Nucleus accumbens (tissue), 56 donors: ENCODE measurements around the gene SNAP23.

Experiments used
- DNase-seq, 56 donors: peaks; one replicate each; lab custom pipeline; 2025; lab: John Stamatoyannopoulos, UW

Gene SNAP23

DNA sequence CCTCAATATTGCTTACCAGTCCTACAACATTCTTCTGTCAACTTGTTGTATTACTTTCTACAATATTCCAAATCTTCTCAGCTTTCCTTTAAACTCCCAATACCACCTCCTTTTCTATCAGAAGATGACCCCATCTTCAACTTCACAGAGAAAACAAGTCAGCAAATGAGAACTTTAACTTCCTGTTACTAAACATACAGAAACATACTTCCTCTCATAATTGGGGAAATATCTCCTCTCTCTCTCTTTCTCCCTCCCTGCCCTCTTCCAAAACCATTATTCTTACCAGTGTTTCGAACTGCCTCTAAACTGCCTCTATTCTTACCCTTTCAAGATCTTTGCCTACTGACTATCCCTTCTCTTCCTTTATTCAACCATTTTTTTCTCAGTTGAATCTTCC lies 1.8 kb upstream of the SNAP23 start:
- no peak for DNase-seq

DNA sequence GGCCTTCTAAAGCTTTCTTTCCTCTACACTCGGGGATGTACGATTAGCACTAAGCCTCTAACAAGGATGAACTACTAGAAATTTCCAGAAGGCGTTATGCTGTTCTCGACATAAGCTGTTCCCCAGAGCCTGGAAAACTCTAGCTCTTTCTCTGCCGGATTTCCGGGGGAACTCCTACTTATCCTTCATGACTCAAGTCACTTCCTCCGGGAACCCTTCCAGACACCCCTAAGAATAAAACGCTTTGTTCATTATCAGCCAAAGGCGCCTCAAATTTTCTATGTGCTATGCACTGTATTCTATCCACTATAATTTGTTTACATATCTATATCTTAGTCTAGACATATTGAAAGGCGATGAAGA lies 455 bp upstream of the SNAP23 start:
- peak in 50 of 56 donors; percentile 7 to 80 (median 52) for DNase-seq

DNA sequence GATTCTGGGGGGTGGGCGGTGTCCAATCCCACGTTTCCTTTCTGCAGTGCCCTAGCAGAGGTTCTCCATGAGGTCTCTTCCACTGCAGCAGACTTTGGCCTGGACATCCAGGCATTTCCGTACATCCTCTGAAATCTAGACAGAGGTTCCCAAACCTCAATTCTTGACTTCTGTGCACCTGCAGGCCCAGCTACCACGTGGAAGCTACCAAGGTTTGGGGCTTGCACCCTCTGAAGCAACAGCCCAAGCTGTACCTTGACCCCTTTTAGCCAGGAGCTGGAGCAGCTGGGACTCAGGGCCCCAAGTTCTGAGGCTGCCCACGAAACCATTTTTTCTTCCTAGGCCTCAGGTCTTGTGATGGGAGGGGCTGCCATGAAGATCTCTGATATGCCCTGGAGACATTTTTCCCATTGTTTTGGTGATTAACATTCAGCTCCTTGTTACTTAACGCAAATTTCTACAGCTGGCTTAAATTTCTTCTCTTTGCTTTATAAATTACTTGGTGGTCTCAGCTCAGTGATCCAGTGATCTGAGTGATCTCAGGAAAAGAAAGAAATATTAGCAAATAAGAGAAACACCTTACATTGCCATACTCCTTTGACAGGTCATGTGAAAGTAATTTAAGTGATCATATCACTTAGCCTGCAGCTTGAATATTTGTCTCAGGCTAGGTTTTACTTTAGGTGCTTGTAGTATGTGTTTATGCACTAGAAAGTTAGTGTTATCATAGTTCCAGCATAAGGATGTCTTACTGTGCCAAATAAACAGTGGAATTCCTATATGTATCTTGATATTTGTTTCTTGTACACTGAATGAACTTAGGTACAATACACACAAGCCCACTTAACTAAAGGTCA lies 3.0 kb downstream of the SNAP23 start:
- DNase-seq: no peak

DNA sequence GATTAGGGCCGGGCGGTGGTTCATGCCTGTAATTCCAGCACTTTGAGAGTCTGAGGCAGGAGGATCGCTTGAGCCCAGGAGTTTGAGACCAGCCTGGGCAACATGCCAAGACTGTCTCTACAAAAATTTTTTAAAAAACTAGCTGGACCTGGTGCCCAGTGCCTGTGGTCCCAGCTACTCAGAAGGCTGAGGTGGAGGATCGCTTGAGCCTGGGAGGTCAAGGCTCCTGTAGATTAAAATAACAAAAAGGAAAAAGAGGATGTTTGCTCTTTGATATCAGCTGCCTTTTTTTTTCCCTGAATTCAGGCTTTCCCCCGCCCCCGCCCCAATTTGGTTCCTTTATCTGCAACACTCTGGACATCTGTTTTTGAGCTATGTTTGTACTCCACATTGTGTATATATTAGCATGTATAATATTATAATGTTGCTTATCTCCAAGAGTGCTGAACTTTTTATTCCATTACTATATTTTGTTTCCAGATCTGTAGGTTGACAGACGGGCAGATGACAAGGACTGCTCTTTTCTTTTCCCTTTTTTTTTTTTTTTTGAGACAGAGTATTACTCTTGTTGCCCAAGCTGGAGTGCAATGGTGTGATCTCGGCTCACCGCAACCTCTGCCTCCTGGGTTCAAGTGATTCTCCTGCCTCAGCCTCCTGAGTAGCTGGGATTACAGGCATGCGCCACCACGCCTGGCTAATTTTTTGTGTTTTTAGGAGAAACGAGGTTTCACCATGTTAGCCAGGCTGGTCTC lies 4.6 kb downstream of the SNAP23 start:
- no peak for DNase-seq

DNA sequence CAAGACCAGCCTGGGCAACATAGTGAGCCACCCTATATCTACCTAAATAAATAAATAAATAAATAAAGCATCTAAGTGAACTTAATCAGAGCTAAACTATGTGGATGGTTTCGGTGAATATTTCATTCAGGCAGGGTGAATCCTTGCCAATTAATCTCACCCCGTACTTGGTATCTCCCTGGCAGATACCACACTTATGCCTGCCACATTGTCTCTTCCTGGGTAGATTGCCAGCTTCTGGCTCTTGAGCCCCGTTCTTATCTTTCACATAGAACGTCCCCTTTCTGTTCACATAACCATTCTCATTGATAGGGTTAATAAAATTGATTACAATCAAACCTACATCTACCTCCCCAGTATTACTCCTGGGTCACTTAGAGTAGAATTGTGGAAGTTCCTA lies 7.0 kb downstream of the SNAP23 start:
- DNase-seq: no peak

DNA sequence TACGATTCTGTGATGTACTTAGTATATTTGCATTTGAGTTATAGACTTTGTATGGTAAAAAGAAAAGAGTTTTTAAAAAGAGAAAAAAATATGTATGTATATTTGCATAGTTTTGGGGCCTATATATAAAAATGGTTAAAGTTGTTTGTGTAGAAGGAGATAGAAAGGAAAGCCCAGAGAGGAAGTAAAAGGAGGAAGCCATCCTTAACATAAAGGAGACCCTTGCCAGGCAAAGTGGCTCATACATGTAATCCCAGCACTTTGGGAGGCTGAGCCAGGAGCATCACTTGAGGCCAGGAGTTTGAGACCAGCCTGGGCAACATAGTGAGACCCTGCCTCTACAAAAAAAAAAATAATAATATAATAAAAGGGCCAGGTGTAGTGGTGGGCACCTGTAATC lies 8.4 kb downstream of the SNAP23 start:
- no peak for DNase-seq

DNA sequence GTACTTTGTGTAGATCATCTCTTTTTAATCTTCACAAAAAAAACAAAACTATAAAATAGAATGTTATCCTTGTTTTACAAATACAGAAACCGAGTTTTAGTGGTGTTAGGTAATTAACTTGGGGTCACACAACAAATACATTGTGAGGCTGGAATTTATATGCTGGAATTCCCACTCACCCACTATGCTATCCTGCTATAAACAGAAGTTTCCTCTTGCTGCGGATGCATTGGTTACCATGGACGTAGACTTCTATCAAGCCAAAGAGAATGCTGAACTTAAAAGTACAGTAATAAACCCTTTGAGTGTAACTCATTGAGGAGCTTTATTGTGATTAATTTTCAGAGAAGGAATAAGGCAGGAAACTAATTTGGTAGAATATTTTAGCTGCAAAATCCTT lies 9.2 kb downstream of the SNAP23 start:
- DNase-seq: no peak

DNA sequence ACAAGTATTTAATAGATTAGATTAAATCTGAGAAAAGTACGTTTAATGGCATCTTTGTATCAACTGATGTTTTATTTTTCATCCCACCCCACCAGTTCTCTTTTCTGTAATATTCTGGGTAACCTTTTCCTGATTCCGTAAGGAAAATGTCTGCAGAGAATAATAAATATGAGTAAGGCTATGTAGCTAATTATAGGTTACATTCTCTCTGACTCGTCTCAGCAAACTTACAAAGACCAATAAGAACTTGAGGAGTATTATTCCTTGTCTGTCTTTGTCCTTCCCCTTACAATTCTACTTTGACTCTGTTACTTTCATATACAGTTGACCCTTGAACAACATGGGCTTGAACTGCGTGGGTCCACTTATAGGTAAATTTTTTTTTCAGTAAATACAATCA lies 12.1 kb downstream of the SNAP23 start:
- DNase-seq: no peak

DNA sequence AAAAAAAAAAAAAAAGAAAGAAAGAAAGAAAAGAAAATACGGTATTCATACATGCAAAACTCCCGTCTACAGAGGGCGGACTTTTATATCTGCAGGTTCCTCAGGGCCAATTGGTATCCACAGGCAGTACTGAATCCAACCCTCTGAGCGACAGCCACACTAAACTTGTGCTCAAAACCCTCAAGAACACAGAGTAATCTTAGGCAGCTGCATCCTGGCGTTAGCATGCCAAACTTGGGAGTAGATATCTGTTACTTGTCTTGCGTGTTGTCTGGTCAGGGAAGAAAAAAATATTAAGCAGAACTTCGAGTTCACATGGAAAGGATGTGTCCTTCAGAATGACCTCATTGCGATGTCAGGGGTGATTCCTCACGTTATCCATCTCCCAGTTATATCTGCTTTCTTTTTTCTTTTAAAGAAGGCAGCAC lies 12.8 kb downstream of the SNAP23 start:
- DNase-seq: no peak

DNA sequence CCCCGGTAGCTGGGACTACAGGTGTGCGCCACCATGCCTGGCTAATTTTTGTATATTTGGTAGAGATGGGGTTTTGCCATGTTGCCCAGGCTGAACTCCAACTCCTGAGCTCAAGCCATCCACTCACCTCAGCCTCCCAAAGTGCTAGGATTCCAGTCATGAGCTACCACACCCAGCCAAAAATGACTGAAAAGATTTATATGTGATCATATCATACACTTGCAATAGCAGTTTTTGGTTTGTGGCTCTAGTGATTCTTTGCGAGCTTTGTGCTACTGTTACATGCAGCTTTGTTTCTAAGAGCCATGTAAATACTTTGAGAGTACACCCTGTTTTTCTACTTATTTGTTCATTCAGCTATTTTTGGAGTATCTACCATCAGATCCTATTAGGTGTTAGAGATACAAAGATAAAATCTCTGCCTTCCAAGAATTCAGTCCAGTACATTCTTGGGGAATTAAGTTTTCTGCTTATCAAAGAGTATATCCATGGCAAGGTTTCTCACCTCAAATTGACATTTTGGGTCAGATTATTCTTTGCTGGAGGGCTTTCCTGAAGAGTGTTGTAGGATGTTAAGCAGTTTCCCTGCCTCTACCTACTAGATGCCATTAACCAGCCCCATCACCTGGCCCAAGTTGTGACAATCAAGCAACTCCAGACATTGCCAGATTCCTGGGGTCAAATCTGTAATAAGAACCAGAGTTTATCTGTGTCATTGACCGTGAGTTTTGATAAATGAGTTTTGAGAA lies 15.0 kb downstream of the SNAP23 start:
- DNase-seq: no peak

DNA sequence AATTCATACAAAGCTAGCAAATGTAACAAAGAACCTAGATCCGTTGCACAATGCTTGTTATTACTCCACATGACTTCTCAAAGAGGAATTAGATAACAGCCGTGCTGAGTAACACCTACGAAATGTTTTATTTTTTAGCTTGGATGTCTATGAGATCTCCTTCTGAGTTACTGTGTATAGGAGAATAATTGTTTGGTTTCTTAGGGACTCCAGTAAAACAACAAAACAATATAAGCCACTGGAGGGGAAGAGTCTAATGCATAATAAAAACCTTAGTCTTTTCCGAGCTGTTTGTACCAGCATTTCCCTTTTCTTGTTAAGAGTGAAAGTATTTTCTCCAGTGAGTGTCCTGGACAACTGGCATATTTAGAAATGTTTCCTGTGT lies 15.6 kb downstream of the SNAP23 start:
- no peak for DNase-seq

DNA sequence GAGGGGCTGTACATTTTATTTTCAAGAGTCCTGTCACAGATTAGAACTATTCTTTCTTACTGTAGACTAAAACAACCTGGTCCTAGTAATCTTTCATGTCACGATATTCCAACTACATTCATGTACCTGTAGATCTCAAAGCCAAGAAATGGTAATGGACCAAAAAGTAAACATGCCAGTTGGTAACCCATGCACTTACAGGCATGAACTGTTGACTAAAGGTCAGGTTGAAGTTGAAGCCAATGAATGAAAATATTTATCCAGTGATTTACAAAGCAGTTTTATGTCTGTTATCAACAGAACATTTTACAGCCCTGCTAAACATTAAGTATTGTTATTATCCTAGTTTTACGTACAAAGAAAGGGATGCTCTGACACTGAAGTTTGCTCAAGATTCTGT lies 27.9 kb downstream of the SNAP23 start:
- no peak for DNase-seq

DNA sequence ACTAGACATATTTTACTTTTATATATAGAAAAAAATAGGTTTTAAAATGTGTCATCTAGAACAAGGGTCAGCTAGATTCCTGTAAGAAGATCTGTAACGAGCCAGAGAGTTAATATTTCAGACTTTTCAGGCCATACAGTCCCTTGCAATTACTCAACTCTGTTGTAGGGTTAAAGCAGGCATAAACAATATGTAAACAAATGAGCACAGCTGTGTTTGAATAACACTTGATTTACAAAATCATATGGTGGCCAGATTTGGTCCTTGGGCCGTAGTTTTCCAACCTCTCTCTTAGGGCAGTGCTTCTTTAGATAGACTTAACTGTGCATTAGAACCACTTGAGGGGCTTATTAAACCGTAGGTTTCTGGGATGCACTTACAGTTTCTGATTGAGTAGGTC lies 33.5 kb downstream of the SNAP23 start:
- no peak for DNase-seq

DNA sequence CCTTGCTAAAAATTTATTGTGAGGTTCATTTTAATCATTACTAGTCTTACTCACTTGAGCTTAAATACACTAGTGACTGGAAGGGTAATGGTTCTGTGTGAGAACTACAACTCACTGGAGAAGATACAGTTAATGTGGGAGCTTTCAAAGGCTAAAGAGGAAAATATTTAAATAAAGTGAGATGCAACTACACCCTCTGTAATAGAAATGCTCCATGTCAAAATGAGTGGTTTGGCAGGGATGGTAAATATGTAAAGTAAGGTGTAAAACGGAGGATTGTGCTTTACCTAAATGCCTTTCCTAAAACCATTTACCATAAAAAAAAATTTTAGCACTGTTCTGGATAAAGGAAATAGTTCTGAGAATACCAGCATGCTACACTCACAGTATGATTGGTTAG lies 37.8 kb downstream of the SNAP23 start:
- no peak for DNase-seq

DNA sequence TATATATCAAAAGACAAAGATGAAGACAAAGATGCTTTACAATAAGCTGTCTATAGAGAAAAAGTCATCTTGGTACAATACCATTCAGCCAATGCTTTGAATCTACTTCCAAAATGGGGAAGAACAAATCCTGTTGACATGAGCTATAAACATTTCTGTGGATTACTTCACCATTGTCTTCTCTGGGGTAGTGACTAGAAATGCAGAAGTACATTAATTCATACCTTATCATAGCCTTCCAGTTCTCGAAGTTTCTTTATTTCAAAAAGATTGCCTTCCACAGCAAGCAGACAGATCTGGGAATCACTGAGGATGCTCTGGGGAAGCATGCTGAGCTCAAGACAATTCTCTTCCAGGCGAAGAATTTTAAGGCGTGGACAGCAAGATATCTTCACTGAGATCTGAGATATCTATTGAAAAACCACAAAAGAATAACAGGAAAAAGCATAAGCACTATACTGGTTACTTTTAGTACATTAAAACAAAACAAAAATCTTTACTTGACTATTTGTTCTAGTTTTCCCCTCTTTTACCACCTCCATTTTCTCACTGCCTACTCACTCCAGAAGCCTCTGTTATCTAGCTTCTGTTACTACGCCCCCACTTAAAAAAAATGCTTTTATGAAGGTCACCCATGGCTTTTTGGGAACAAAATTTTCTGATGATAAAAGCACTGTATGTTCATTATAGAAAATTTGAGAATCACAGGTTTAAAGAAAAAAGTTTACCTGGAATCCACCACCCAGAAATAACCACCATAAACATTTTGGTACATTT lies 49.6 kb downstream of the SNAP23 start:
- no peak for DNase-seq

DNA sequence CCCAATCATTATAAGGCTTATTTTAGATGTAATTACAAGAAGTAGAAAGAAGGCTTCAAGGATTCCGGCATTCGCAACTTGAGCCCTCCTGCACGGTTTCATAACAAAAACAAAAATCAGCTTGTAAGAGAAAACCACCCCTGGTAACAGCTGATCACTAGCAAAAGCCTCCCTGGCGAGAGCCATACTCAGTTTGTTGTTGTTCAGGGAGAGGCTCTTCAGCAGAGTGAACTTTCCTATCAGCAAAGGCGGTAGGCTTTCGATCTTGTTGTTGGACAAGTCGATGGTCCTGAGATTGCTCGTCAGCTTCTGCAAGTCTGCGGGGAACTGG lies 52.4 kb downstream of the SNAP23 start:
- DNase-seq: peak in 1 of 56 donors; percentile 26

DNA sequence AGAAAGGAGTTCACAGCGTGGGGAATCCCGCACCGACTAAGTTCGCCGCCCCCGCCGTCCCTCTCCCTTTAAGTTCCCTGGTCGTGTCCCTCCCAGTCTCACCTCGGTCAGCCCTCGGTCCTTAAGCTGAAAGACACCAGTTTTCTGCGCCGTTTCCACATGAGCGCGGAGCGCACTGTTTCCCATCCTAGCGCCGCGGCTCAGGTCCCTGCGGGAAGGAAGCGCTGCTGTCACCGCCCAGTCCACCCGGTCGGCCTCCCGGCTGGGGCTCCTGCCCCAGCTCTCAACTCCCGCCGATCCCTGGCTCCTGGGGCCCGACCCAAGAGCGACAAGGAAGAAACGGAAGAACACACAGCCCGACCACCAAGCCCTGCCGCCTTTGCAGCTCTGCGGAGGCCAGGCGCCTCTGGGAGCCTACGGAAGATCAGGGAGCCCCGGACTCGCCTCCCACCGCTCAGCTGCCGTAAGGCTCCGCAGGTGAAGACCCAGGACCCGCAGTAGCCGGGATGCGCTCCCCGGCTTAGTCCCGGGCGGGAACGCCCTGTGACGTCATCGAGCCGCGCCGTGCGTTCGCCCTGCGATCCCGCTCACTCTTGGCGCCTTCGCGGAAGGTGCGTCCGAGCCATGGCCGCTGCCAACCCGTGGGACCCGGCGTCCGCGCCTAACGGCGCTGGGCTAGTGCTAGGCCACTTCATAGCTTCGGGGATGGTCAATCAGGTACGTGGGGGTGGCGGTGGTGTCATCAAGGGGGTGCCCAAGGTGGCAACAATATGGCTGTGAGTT lies 53.0 kb downstream of the SNAP23 start, which contains the start of the genes HAUS2 and LRRC57:
TSS of gene HAUS2 (plus strand) at position 590 of the 783 bp plus-strand sequence. CDS start at position 625, 35 bp downstream.
TSS of gene LRRC57 (minus strand) at position 545 of the 783 bp plus-strand sequence. CDS start at position 186, 359 bp downstream.
- peak in 55 of 56 donors; percentile 33 to 85 (median 71) for DNase-seq

DNA sequence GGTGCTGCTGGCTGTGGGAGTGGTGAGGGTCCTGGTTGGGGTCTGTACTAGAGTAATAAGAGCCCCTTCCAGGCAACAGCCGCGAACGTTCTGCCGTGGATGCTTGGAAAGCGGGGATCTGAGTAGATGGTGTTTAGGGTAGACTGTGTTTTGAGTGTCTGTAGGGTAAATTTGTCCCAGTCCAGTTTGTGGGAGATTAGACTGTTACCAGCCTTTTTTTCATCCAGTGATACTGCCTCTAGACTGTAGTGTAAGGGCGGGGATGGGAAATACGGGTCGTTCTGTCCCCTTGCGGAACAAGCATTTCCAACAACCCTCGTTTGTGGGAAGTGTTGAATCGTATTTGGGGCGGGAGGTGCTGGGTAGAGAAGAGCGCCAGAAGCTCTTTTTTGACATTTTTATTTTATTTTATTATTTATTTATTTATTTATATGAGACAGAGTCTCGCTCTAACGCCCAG lies 53.6 kb downstream of the SNAP23 start:
- peak in 7 of 56 donors; percentile 9 to 56 (median 40) for DNase-seq

DNA sequence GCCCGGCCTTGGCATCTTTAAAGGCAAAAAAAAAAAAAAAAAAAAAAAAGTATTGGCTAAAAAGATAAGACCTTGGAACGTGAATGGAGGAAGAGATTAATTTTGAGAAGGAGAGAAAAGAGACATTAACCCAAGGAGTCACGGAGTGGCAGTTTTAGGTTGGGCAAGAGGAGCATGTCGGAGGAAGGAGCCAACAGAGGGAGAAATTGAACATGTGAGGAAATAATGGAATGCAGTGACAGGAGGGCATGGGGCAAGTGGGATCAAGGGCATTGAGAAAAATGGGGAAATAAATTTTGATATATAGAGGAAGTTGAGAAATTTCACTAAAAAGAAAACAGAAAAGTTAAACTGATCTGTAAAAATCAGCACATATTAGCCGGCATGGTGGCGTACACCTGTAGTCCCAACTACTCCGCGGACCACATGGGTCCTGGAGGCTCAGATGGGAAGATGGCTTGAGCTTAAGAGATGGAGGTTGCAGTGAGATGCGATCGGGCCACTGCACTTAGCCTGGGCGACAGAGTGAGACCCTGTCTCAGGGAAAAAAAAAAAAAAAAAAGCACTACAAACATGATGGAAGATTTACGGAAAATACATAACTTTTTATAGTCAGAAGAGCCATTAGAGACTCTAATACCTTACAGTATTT lies 54.4 kb downstream of the SNAP23 start:
- DNase-seq: no peak
